Heart right ventricle (tissue), 16 donors: ENCODE data around the gene RCBTB2. TPM values are rescaled to one million over a fixed set of nuclear protein-coding genes. Genes with fewer than 3 reads are reported as not detected.

ENCODE experiments used
- ATAC-seq, 8 donors: fragments of 200-7000 bp; cut with Tn5 transposase; one replicate each; pipeline ENCODE4 v1.9.1; 2020; ENCODE audit warnings: mild to moderate bottlenecking in 8 of 8, moderate library complexity in 8 of 8, moderate number of reproducible peaks in 1 of 8
- DNase-seq, 2 donors: peaks; one replicate each; pipeline ENCODE4 v3.0.0-alpha.2; 2020
- H3K27ac ChIP-seq, 10 donors: fragments of 200-600 bp; sonication (generic) in 2 of 10; one replicate each; pipeline versions ENCODE4 v1.5.0 to v1.8.0; 2020 to 2022; ENCODE audit warnings: mild to moderate bottlenecking in 3 of 10
- H3K27me3 ChIP-seq, 7 donors: fragments of 200-600 bp; one replicate each; pipeline ENCODE4 v1.8.0; 2021 to 2022; ENCODE audit warnings: mild to moderate bottlenecking in 2 of 7
- H3K36me3 ChIP-seq, 9 donors: fragments of 200-600 bp; sonication (generic) in 1 of 9; one replicate each; pipeline versions ENCODE4 v1.5.0 to v1.8.0; 2020 to 2022; ENCODE audit warnings: mild to moderate bottlenecking in 2 of 9
- H3K4me1 ChIP-seq, 9 donors: fragments of 200-600 bp; sonication (generic) in 1 of 9; one replicate each; pipeline versions ENCODE4 v1.5.0 to v1.8.0; 2020 to 2022; ENCODE audit warnings: mild to moderate bottlenecking in 4 of 9
- H3K4me3 ChIP-seq, 10 donors: fragments of 200-600 bp; sonication (generic) in 2 of 10; one replicate each; pipeline versions ENCODE4 v1.5.0 to v1.8.0; 2020 to 2022; ENCODE audit warnings: mild to moderate bottlenecking in 7 of 10, moderate library complexity in 2 of 10
- H3K9me3 ChIP-seq, 11 donors: fragments of 200-600 bp in 10 of 11; sonication (generic) in 2 of 11; one replicate each; pipeline versions ENCODE4 v1.5.0 to v1.8.0; 2013 to 2022; ENCODE audit warnings: mild to moderate bottlenecking in 2 of 11, control low read depth in 1 of 11, moderate library complexity in 1 of 11
- CTCF ChIP-seq, 9 donors: fragments of 200-600 bp; sonication (generic) in 2 of 9; IDR thresholded peaks; one replicate each; pipeline versions ENCODE4 v1.5.0 to v1.8.0; 2021 to 2022; ENCODE audit warnings: antibody characterized with exemption in 9 of 9, mild to moderate bottlenecking in 5 of 9, moderate library complexity in 1 of 9
- WGBS, 2 donors: extraction: QIAGEN DNeasy Blood & Tissue Kit; methylation state at CpG; one replicate each; pipeline ENCODE4 v1.1.7; 2013; ENCODE audit warnings: inconsistent platforms in 1 of 2; 5-methylcytosine and 5-hydroxymethylcytosine counted together
- intact Hi-C, 10 donors: fragments of 100-400 bp; cut with DNase I; formaldehyde crosslinking; loops; one replicate each; pipeline versions ENCODE4 v1.11.1 to v1.14.2; 2022
- long read RNA-seq, 3 donors: library from polyadenylated mRNA; unstranded; transcript quantifications; one replicate each; pipeline ENCODE4 v2.0.0, GENCODE V29; 2020 to 2021
- polyA plus RNA-seq, 2 donors: library from polyadenylated mRNA; stranded (reverse); fragments of 200-250 nt; gene quantifications; one replicate each; pipeline ENCODE4 v1.2.3, GENCODE V29; 2013
- total RNA-seq, 10 donors: library from RNA; stranded (reverse); fragmentation: NEBNext Ultra II Directional in 3 of 10; extraction: Animal tissue kit (Norgen Biotek cat#: 25700) in 3 of 10; gene quantifications; one replicate each; pipeline versions ENCODE4 v1.2.1 to v1.2.4, GENCODE V29; 2021 to 2023
- donor health status: Arrhythmogenic right ventricular cardiomyopathy.
- donor health status: ischemic (EF 13 %, LVEDD 7.1; RV severe dilation, severe dysfunction).
- donor health status: healthy with polysubstance abuse.
- donor health status: DM: no; HTN: yes; CAD: no.
- donor health status: DM: no; HTN: no; CAD: no.
- donor health status: ischemic (EF 25% LVEDD 6.9; RV normal size, moderate dysfunction).
- donor health status: ischemic (EF 25% LVEDD 5.7; RV mildly dilated, moderate dysfunction).
- donor health status: healthy.
- donor health status: DM: yes; HTN: yes; CAD: no.
- donor health status: Ischemic cardiomyopathy.
- donor health status: ischemic (EF 35%, LVEDD 5.7; RV mildly dilated, moderate dysfunction).
- donor health status: nonischemic (EF 11% LVEDD 7.7; RV severe dilation, severe dysfunction).
- donor health status: DM: yes; HTN: yes; CAD: no.
- donor health status: PGD.
- donor health status: ischemic (EF 29% LVEDD 5.4; RV normal size, mild dysfunction).
- donor health status: nonischemic (EF 23%, LVEDD 6.1; RV moderate dilation, normal function).

The RCBTB2 gene
- total RNA-seq (10 to 100 TPM in 9 of 10 donors, 1 to 10 TPM in 1; 8.3 to 16.2 (median 12.2) TPM), polyA plus RNA-seq (10 to 100 TPM in 1 of 2 donors, 1 to 10 TPM in 1; 4.9 to 22.9 TPM)
- long read RNA-seq, donor 1, transcript RCBTB2-201 (15 exons, 3,232 nt), result major isoform, 20 of 31 reads
- long read RNA-seq, donor 1, partial matches to known transcripts, result 4 of 31 reads
- long read RNA-seq, donor 1, other reads (novel, unspliced or antisense), result 5 of 31 reads
- long read RNA-seq, donor 2, transcript RCBTB2-201 (15 exons, 3,232 nt), result major isoform, 19 of 37 reads
- long read RNA-seq, donor 2, transcript RCBTB2-206 (12 exons, 2,984 nt), result minor isoform, 6 of 37 reads
- long read RNA-seq, donor 2, partial matches to known transcripts, result 6 of 37 reads
- long read RNA-seq, donor 2, other reads (novel, unspliced or antisense), result 6 of 37 reads
- long read RNA-seq, donor 3, transcript RCBTB2-201 (15 exons, 3,232 nt), result major isoform, 26 of 48 reads
- long read RNA-seq, donor 3, partial matches to known transcripts, result 10 of 48 reads
- long read RNA-seq, donor 3, other reads (novel, unspliced or antisense), result 8 of 48 reads

GRCh38 chr13:48532506-48533499 lies at the start of gene RCBTB2:
TSS of gene RCBTB2 (minus strand) at chr13:48533080. CDS start at chr13:48521939, 11,141 bp downstream.
- peak in 2 of 9 donors; percentile 9 to 16 for TF ChIP-seq CTCF (IDR thresholded peaks at IDR 0.05)
- ATAC-seq (peak; percentile 96 to 99 (median 98)), DNase-seq (peak; percentile 98 to 100)
- Histone ChIP-seq H3K9me3 (no peaks in the 10 kb centered on the region), H3K27ac (peak within 1 kb of the TSS; percentile 97 to 99 (median 98)), H3K4me3 (peak within 1 kb of the TSS; percentile 59 to 76 (median 74)), H3K27me3 (no peaks in the 10 kb centered on the region), H3K4me1 (peaks cover 3 to 58% (median 34%) of the 10 kb centered on the region in 9 donors), H3K36me3 (no peaks in the 10 kb centered on the region)
- intact Hi-C loops, result loop anchor here in 6 of 10 donors (2.0 to 5.0 kb wide), 6 partner anchors 34 to 130 kb away; partner anchors contain the start of gene LPAR6 (in 1 of the 6)
- 1% methylated on average over 77 to 84 of the region's 84 CpGs for WGBS, 2 donors

GRCh38 chr13:48582084-48582483 lies 49.2 kb upstream of the RCBTB2 start:
- Histone ChIP-seq H3K4me3 (no peak overlapping the region), H3K9me3 (no peaks in the 10 kb centered on the region), H3K36me3 (no peaks in the 10 kb centered on the region), H3K4me1 (peaks cover 3 to 65% (median 45%) of the 10 kb centered on the region in 9 donors), H3K27me3 (no peaks in the 10 kb centered on the region), H3K27ac (no peak overlapping the region)
- DNase-seq, result no peak
- intact Hi-C loops, result loop anchor here in 8 of 10 donors (5.0 to 10.0 kb wide), 9 partner anchors 50 to 547 kb away; partner anchors contain the start of genes ITM2B (in 1 of the 8), NUDT15 (in 1 of the 8) and RCBTB2 (in 1 of the 8)
- no peak for TF ChIP-seq CTCF (IDR thresholded peaks at IDR 0.05)
- 90 to 93% methylated on average over 3 of the region's 3 CpGs for WGBS, 2 donors
- ATAC-seq, result no peak

GRCh38 chr13:48580896-48581295 lies 48.0 kb upstream of the RCBTB2 start:
- Histone ChIP-seq H3K4me3 (no peak overlapping the region), H3K27ac (no peak overlapping the region), H3K27me3 (no peaks in the 10 kb centered on the region), H3K36me3 (no peaks in the 10 kb centered on the region), H3K4me1 (peaks cover 0 to 57% (median 33%) of the 10 kb centered on the region in 9 donors), H3K9me3 (no peaks in the 10 kb centered on the region)
- TF ChIP-seq CTCF (IDR thresholded peaks at IDR 0.05), result no peak
- ATAC-seq (no peak), DNase-seq (no peak)
- intact Hi-C loops, result loop anchor here in 8 of 10 donors (1.0 to 10.0 kb wide), 11 partner anchors 49 to 546 kb away; partner anchors contain the start of genes ITM2B (in 1 of the 8), NUDT15 (in 1 of the 8) and RCBTB2 (in 1 of the 8)
- 69 to 77% methylated on average over 6 of the region's 6 CpGs for WGBS, 2 donors
